NCI-H82 treated with DMSO at 0.1 percent for 48 hours (cell line): Measurements from ENCODE around the gene SLC25A5.
"Not testable (repeated sequence)": the region's sequence is repeated elsewhere in the genome, so short reads cannot be mapped to it uniquely, and the experiment has no call there.

Experiments
- DNase-seq: peaks from one replicate; lab custom pipeline; 2025; ENCODE audit not compliant: unreplicated experiment; lab: John Stamatoyannopoulos, UW

The SLC25A5 gene

GRCh38 chrX:119475389-119476101 lies 7.3 kb downstream of the SLC25A5 start:
- DNase-seq = no peak

DNA sequence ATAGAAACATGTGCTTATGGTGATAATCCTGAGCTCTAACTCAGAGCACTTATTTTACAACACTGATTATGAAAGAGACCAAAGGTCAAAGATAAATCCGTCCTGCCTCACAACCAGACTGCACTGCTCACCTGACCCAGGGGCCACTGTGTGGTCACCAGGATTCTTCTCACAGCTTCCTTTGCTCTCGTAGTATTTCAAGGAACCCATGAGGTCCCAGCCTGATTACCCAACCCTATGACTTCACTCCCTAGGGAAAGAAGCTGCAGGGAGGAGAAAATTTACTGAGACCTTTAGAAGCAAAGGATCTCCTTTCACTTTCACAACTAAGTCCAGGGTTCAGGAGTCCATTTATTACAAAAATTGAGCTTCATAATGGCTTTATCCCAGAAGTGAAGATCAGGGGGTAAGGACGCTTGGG lies 9.6 kb downstream of the SLC25A5 start:
- DNase-seq = no peak

DNA sequence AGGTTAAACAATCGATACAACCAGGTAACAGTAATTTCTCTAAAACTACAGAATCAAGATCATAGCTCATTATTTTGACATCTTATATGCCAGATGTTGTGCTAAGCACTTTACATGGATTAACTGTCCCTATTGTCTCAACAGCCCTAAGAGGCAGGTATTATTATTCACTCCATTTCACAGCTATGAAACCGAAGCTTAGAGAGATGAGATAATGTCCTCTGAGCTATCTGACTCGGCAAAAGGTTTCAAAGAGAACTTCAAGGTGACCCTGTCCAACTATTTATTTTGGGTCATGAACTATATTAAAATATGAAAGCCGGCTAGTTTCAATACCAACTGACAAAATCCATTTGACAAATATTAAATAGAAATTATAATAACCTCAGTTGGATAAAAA lies 10.3 kb downstream of the SLC25A5 start:
- no peak for DNase-seq

GRCh38 chrX:119479845-119480244 lies 11.6 kb downstream of the SLC25A5 start:
- no peak for DNase-seq

- no peak for DNase-seq
Observed at GRCh38 chrX:119481323-119481801, 13.1 kb downstream of the SLC25A5 start.

DNA sequence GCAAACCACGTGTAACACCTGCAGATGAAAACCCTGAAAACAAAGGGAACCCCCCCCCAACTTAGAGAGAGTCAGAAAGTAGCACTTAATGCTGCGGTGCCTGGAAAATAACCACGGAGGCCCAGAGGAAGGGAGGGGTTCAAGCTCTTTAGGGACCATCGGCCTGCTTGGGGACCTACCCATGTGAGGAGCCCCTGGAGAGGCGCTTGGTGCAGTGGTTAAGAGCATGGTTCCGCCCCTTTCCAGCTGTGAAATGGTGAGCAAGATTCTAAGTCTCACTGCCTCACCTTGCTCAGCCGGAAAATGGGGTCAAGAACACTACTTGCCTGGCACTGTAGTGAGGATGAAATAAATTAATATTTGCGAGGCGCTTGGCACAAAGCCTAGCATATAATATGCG lies 13.8 kb downstream of the SLC25A5 start:
- DNase-seq = no peak

DNA sequence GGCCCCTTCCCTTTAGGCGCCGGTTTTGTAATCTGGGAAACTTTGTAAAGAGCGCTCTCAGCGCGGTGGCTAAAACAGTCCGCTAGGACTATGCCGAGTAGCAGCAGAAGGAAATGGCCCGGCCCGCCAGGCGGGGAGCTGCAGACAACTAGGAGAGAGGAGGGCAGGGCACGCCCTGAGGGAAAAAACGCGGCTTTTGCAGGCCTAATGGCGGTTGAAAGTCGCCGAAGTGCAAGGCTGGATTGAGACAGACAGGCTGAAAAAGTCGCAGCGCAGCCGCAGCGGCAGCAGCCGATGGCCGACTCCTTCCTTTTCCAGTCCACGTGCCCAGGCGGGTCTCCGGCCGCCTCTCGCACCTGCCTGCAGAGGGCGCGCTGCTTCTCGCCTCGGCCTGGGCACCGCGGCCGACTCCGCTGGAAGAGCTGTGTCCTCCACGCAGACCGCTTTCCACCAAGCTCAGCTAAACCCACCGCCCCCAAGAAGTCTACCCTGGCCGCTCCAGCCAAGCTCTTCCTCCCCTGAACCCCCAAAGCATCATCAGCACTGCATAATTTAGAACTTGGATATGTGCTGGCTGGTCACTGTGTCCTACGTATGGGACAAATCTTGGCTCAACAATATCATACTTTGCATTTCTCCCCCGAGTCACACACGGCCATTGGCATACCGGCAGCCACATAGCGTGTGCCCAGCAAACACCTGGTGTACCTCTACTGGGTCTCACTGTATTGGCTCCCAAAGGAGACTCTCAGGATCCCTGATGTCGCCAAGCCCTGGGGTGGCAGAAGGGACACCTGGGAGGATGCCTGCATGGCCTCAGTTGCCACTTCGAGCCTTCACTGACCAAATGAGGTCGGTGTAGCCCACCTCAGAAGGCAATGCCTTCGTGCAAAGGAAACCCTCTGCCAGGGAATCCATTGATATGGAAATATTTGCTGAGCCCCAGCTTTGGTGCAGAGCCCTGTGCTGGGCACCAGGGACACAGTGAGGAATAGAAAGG lies 14.5 kb downstream of the SLC25A5 start:
- DNase-seq = no peak

- no peak for DNase-seq
Observed at GRCh38 chrX:119486745-119487144, 18.5 kb downstream of the SLC25A5 start.

DNA sequence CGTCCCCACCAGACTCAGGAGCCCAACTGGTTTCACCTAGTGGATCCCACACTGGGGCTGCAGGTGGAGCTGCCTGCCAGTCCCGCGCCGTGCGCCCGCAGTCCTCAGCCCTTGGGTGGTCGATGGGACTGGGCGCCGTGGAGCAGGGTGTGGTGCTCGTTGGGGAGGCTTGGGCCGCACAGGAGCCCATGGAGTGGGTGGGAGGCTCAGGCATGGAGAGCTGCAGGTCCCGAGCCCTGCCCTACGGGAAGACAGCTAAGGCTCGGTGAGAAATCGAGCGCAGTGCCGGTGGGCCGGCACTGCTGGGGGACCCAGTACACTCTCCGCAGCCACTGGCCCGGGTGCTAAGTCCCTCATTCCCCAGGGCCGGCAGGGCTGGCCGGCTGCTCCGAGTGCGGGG lies 19.5 kb downstream of the SLC25A5 start:
- DNase-seq = not testable (repeated sequence)

DNA sequence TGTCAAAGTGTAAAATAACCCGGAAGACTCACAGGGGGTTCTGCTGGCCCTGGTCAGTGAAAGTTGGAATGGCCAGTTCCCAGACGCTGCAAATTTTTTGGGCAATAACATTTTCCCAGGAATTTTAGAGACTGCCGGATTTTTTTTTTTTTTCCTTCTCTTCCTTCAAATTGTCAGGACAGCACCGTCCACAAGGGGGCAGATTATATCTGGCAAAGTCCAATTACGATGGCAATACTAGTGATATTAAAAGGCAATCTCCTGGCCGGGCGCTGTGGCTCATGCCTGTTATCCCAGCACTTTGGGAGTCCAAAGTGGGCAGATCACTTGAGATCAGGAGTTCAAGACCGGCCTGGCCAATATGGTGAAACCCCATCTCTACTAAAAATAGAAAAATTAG lies 20.5 kb downstream of the SLC25A5 start:
- DNase-seq = no peak

DNA sequence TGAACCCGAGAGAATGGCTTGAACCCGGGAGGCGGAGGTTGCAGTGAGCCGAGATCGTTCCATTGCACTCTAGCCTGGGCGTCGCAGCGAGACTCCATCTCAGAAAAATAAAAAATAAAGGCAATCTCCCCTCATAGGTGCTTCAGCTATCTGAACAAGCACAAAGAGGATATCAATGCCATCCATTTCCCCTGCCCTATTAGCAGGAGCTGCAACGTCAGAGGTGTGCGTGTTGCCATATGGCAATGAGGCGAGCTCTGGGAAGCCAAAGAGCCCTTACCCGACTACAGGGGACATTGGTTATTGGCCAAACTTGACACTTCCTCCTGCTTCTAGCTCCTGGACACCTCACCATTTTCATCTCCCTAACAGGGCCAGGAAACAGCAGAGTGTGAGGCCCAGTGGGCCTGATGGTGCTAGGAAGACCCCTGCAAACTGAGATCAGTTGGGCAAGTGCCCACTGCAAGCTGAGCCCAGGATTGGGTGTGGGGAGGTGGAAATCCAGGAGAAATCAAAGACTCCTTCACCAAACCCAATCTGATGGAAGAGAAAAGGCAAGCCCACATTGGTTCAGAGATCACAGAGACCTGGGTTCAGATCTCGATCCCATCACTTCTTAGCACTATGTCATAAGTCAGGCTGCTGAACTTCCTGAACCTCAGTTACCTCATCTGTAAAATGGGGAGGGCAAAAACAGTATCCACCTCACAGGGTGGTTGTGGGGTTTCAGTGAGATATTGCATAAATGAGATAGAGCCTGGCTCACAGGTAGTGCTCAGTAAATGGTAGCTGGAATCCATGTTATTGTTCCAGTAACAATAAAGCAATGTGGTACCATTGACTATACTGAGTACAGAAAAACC lies 21.2 kb downstream of the SLC25A5 start:
- DNase-seq = no peak

DNA sequence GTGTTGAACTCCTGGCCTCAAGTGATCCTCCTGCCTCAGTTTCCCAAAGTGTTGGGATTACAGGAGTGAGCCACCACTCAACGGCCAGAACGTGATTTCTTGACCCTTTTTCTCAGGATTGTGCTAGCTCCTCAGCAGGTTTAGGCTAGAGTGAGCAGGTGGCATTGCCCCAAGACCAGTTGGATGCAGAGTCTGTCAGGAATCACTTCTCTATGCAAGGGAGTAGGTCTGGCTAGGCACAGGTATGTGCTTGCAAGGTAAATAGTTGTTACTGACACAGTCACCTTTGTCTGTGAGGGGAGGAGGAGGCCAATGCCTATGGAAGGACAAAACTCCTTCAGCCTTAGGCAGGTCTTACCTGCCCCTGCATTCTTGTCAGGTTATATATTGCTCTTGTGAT lies 24.2 kb downstream of the SLC25A5 start:
- no peak for DNase-seq

- DNase-seq = not testable (repeated sequence)
Observed at GRCh38 chrX:119493851-119494495, 25.7 kb downstream of the SLC25A5 start.

GRCh38 chrX:119495734-119496726 lies 27.8 kb downstream of the SLC25A5 start:
- no peak for DNase-seq

- DNase-seq = no peak
Observed at GRCh38 chrX:119497185-119497584, 28.9 kb downstream of the SLC25A5 start.

GRCh38 chrX:119500061-119500800 lies 32.0 kb downstream of the SLC25A5 start:
- no peak for DNase-seq

GRCh38 chrX:119501511-119502148 lies 33.4 kb downstream of the SLC25A5 start:
- no peak for DNase-seq
